GDM1 (cell line): ENCODE data around the gene SLC25A36.
"Not testable (repeated sequence)": the region's sequence is repeated elsewhere in the genome, so short reads cannot be mapped to it uniquely, and the experiment has no call there.

Source experiments
- DNase-seq: peaks from one replicate; lab custom pipeline; 2025; lab: John Stamatoyannopoulos, UW

Gene SLC25A36

DNA sequence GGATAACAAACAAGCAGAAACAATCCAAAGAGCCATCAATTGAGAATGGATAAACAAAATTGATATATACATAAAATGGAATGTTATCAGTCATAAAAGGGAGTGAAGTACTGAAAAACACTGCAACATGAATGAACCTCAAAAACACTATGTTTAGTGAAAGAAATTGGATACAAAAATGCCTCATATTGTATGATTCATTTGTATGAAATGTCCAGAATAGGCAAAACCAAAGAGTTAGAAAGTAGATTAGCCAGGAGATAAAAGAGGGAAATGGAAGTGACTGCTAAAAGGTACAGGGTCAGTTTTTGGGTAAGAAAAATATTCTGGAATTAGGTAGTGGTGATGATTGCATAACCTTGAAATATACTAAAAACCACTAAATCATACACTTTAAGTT, 9.8 kb upstream of the SLC25A36 start:
- no peak for DNase-seq

DNA sequence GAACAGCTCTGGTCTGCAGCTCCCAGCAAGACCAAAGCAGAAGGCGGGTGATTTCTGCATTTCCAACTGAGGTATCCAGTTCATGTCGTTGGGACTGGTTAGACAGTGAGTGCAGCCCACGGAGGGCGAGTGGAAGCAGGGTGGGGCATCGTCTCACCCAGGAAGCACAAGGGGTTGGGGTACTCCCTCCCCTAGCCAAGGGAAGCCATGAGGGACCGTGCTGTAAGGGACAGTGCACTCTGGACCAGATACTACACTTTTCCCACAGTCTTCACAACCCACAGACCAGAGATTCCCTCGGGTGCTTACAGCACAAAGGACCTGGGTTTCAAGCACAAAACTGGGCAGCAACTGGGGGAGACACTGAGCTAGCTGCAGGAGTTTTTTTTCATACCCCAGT, 8.5 kb upstream of the SLC25A36 start:
- no peak for DNase-seq

- no peak for DNase-seq
Observed at GRCh38 chr3:140933552-140933951, 8.1 kb upstream of the SLC25A36 start.

DNA sequence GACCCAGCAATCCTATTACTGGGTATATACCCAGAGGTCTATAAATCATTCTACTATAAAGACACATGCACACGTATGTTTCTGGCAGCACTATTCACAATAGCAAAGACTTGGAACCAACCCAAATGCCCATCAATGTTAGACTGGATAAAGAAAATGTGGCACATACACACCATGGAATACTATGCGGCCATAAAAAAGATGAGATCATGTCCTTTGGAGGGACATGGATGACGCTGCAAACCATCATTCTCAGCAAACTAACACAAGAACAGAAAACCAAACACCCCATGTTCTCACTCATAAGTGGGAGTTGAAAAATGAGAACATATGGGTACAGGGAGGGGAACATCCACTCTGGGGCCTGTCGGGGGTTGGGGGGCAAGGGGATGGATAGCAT, 2.3 kb upstream of the SLC25A36 start:
- not testable (repeated sequence) for DNase-seq

DNA sequence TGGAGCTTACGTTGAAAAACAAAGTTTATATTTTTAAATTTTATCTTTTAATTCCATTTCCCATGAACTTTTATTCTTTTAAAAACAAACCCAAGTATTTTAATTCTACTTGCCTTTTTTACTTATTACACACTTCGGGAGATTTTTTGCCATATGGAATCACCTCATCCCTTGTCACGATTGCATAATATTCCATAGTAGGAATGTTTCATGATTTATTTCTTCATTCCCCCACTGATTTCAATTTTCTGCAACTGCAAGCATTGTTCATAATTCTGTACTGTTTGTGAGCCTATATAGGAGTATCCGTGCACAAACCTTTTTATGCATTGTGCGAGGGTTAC, 574 bp upstream of the SLC25A36 start:
- DNase-seq = no peak

DNA sequence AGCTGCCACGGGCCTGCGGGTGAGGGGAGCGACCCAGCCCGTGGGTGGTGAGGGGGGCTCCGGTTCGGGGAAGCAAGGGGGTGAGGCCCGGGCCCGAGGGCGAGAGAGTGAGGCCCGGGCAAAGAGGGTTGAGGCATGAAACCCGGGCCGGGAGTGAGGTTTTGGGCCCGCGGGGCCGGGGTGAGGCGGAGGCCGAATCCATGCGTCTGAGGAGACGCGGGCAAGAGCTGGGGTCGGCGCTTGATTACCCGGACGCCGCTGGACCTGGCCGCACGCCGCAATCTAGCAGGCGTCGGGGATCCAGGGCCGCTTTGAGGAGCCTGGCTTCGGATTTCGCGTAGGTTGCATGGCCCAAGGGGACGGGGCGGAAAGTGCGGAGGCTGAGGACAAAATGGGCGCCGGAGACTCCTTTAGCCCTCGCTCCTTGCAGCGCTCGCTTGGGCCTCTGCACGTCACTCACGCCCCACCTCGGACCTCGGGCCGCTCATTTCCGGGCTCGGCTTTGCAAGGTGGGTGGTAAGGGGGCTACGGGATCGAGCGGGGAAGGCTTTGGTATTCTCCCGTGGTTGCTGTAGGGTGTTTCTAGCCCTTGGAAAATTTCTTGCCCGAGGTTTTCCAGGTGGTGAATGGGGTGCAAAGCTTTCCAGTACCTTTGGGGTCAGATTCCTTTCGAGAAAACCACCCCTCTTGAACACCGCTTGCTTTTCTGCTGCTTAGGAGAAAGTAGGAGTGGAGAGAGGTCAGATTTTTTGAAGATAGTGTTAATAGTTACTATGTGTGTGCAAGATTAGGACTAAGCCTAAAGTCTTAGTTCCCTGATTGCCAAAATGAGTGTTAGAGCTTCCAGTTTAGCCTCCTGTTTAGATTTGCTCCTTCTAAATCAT, 827 bp downstream of the SLC25A36 start:
- DNase-seq = peak; percentile 30

GRCh38 chr3:140943781-140944552, 2.3 kb downstream of the SLC25A36 start:
- no peak for DNase-seq

GRCh38 chr3:140948460-140949249, 7.0 kb downstream of the SLC25A36 start:
- DNase-seq = no peak

GRCh38 chr3:140950144-140950543, 8.5 kb downstream of the SLC25A36 start:
- DNase-seq = no peak

DNA sequence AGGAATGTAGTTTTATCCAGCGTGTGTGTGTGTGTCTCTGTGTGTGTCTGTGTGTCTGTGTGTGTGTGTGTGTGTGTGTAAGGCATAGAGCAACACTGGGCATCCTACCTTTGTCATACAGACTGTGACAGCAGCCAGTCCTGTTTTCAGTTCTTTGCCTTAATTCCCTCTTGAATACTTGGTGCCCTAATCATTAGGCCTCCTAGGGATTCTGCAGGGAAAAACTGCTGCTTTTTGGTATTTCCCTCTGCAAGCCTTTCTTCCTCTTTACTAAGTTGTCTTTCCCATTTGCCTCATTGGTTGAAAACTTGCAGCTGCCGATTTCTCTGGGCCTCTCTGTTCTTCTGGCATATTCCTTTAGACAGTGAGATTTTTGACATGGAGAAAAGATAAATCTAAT, 9.2 kb downstream of the SLC25A36 start:
- DNase-seq = no peak

DNA sequence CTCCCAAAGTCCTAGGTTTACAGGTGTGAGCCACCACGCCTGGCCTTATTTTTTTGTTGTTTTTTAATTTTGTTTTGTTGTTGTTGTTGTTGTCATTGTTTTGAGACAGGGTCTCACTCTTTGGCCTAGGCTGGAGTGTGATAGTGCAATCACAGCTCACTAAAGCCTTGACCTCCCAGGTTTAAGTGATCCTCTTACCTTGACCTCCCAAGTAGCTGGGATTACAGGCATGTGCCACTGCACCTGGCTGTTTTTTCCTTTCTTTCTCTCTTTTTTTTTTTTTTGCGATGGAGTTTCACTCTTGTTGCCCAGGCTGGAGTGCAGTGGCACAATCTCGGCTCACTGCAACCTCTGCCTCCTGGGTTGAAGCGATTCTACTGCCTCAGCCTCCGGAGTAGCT, 10.1 kb downstream of the SLC25A36 start:
- not testable (repeated sequence) for DNase-seq

DNA sequence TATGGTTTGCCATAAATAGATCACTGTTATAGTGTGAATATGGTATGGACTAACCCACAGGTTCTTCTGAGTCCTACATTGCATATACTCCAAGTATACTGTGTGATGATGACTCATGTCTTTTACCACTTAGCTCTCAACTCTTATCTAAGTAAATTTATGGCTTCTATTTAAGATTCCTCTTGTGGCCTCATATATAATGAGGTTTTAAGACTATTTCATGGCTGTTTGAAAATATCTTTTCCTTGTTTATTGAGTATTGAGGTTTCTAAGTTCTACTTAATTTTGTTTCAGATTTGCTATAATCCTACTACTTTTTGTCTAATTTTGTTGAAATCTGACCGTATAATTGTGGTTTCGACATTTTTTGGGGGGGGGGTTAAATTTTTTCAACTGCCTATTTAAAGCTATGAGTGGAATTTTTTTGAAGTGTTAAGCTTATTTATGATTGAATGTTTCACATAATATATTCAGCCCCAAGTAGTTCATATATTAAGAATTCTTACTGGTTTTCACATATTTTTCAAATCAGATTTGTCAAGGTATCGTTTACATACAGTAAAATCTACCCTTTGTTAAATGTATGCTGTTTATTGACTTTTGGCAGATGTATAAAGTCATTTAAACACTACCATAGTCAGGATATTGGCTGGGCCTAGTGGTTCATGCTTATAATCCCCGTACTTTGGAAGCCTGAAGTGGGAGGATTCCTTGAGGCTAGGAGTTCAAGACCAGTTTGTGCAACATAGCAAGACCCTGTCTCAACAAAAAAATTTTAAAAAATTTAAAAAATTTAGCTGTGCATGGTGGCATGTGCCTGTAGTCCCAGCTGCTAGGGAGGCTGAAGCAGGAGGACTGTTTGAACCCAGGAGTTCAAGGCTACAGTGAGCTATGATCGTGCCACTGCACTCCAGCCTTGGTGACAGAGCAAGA, 11.7 kb downstream of the SLC25A36 start:
- peak; percentile 9 for DNase-seq

- no peak for DNase-seq
Observed at GRCh38 chr3:140954576-140954975, 12.9 kb downstream of the SLC25A36 start.

DNA sequence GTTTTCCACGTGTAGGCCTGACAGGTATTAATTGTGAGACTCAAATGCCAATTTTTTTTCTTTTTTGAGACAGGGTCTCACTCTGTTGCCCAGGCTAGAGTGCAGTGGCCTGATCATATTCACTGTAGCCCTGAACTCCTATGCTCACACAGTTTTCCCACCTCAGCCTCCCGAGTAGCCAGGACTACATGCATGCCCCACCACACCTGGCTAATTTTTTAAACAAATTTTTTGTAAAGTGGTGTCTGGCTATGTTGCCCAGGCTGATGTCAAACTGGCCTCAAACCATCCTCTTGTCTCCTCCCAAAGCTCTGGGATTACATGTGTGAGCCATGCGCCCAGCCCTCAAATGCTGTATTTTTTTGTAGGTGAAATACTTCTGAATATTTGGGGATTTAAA, 14.0 kb downstream of the SLC25A36 start:
- no peak for DNase-seq

GRCh38 chr3:140956058-140956835, 14.6 kb downstream of the SLC25A36 start:
- no peak for DNase-seq

GRCh38 chr3:140972833-140973232, 31.2 kb downstream of the SLC25A36 start:
- DNase-seq = no peak

GRCh38 chr3:140974900-140975299, 33.3 kb downstream of the SLC25A36 start:
- no peak for DNase-seq

DNA sequence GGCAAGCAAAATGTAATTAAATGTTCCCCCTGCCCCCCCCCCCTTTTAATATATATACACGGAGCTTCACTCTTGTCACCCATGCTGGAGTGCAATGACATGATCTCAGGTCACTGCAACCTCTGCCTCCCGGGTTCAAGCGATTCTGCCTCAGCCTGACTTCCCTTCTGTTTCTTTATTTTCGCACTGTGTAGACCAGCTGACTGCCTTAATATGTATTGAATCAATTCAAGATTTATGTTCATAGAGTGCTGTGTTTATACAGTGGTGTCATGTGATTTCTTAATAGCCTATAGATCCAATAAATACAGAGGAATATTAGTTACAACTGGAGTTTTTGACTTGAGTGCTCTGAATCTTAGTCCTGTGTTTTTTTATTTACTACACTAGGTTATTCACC, 39.0 kb downstream of the SLC25A36 start:
- DNase-seq = no peak

- DNase-seq = not testable (repeated sequence)
Observed at GRCh38 chr3:140987792-140988191, 46.2 kb downstream of the SLC25A36 start.

- DNase-seq = no peak
Observed at GRCh38 chr3:140994316-140994715, 52.7 kb downstream of the SLC25A36 start.

GRCh38 chr3:140994861-140995260, 53.2 kb downstream of the SLC25A36 start:
- not testable (repeated sequence) for DNase-seq
